ENCODE measurements around the gene PATJ. TPM values are rescaled to one million over a fixed set of nuclear protein-coding genes. Genes with fewer than 3 reads are reported as not detected.

Gene PATJ
- total and polyA plus RNA-seq, 2 of the 13 experiments (the other 11 are each of a cell fraction or from before 2014, with no cell fraction given): 6.2 to 16.8 TPM

DNA sequence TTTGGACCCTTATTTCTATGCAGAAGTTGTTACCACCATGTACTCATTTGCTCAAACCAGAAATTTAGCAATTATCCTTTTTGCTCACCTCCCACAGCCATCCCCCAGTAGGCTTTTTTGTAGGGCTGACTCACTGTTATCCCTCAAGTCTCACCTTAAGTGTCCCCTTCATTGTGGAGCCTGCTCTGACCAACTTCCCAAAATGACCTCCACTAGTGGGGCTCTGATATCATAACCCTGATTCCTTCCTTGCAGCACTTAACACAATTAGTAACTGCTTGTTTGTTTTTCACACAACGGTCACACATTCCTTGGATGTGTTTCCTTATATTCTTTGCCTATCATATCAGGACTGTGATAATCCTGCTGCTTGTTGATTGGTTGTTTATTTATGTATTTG, 76.7 kb downstream of the PATJ start:
- H2AFZ ChIP-seq (ENCODE audit: low read length): no peak overlapping the region
- no peak overlapping the region for H3K4me2 ChIP-seq (ENCODE audit: low read depth, low read length)
- H3K9me3 ChIP-seq (ENCODE audit: low read length): no peaks in the 10 kb centered on the region
- no peaks in the 10 kb centered on the region for H3K27me3 ChIP-seq (ENCODE audit: control insufficient read depth in 1 of 2, insufficient read depth in 2 of 2, low read length in 2 of 2)
- no peak overlapping the region for H3K9ac ChIP-seq (ENCODE audit: insufficient read depth, low read depth, low read length)
- H3K27ac ChIP-seq (ENCODE audit: extremely low read length, insufficient read depth, low read length): no peak overlapping the region
- no peak for TF ChIP-seq ZBTB8A (CRISPR knock-in tag; IDR thresholded peaks at IDR 0.05; ENCODE audit: borderline replicate concordance, low read depth)
- TF ChIP-seq HNF4G (IDR thresholded peaks at IDR 0.05; ENCODE audit: borderline replicate concordance, low read depth, low read length): no peak
- TF ChIP-seq HNF4G (CRISPR knock-in tag; IDR thresholded peaks at IDR 0.05; ENCODE audit: borderline replicate concordance, low read depth): no peak
- no peak for TF ChIP-seq SSRP1 (CRISPR knock-in tag; IDR thresholded peaks at IDR 0.05)
- no peak for TF ChIP-seq TBL1XR1 (IDR thresholded peaks at IDR 0.05; ENCODE audit: borderline replicate concordance, low read length, partially characterized antibody)
- TF ChIP-seq KDM5A (IDR thresholded peaks at IDR 0.05; ENCODE audit: borderline replicate concordance, low read length): no peak
- TF ChIP-seq EZH2 (conservative IDR thresholded peaks at IDR 0.05; ENCODE audit: low read depth, low read length): no peak
- no peak for TF ChIP-seq PCBP1 (IDR thresholded peaks at IDR 0.05; ENCODE audit: borderline replicate concordance, low read depth, low read length)
- TF ChIP-seq PREB (CRISPR knock-in tag; IDR thresholded peaks at IDR 0.05): no peak
- no peak for TF ChIP-seq AKNA (CRISPR knock-in tag; IDR thresholded peaks at IDR 0.05; ENCODE audit: borderline replicate concordance)
- no peak for TF ChIP-seq ZNF317 (CRISPR knock-in tag; IDR thresholded peaks at IDR 0.05)
- TF ChIP-seq, protein P1, sequence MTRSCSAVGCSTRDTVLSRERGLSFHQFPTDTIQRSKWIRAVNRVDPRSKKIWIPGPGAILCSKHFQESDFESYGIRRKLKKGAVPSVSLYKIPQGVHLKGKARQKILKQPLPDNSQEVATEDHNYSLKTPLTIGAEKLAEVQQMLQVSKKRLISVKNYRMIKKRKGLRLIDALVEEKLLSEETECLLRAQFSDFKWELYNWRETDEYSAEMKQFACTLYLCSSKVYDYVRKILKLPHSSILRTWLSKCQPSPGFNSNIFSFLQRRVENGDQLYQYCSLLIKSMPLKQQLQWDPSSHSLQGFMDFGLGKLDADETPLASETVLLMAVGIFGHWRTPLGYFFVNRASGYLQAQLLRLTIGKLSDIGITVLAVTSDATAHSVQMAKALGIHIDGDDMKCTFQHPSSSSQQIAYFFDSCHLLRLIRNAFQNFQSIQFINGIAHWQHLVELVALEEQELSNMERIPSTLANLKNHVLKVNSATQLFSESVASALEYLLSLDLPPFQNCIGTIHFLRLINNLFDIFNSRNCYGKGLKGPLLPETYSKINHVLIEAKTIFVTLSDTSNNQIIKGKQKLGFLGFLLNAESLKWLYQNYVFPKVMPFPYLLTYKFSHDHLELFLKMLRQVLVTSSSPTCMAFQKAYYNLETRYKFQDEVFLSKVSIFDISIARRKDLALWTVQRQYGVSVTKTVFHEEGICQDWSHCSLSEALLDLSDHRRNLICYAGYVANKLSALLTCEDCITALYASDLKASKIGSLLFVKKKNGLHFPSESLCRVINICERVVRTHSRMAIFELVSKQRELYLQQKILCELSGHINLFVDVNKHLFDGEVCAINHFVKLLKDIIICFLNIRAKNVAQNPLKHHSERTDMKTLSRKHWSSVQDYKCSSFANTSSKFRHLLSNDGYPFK (CRISPR knock-in tag; IDR thresholded peaks at IDR 0.05; ENCODE audit: borderline replicate concordance): no peak
- in situ Hi-C loops (cut with HindIII; ENCODE audit: extremely low pct_ligation_motif_present, low pct_unique_long_range_greater_than_20kb): no loop called here
- intact Hi-C loops (cut with micrococcal nuclease; ENCODE audit: unreplicated experiment): no loop called here
- FAIRE-seq (no peak), DNase-seq (ENCODE audit: low spot score) (no peak), ATAC-seq (no peak)
- H3K79me2 ChIP-seq (ENCODE audit: insufficient read depth, low read length): no peaks in the 10 kb centered on the region
- no peak overlapping the region for H3K4me3 ChIP-seq (replicated peaks in 1 of 3; ENCODE audit: insufficient read depth in 1 of 3, low read depth in 2 of 3, low read length in 3 of 3)
- BruUV-seq (replicated peaks): no TSS peak
- POLR2A ChIA-PET: no interaction called here
- H3K36me3 ChIP-seq (replicated peaks in 1 of 2; ENCODE audit: control insufficient read depth in 1 of 2, insufficient read depth in 2 of 2, low read length in 2 of 2): peaks cover 5 to 28% of the 10 kb centered on the region in 2 experiments; a peak in 4 of 5 replicates
- 93% methylated on average over 1 of the region's 1 CpG for WGBS (ENCODE audit: low lambda C conversion rate)
- no peaks in the 10 kb centered on the region for H3K4me1 ChIP-seq (ENCODE audit: insufficient read depth, low read length)
- no peaks in the 10 kb centered on the region for H4K20me1 ChIP-seq (ENCODE audit: insufficient read depth, low read length)
- CTCF ChIA-PET (ENCODE audit: low intra/inter-chr PET ratio, low total read pairs): no interaction called here
